K562 (cell line): ENCODE measurements around the gene ID2. TPM values are rescaled to one million over a fixed set of nuclear protein-coding genes. Genes with fewer than 3 reads are reported as not detected.

Experiments used
- E2F6 ChIP-seq, 2 experiments: IDR thresholded peaks; 2 replicates each; pipeline ENCODE4 v1.6.1; 2011; ENCODE audit warnings: borderline replicate concordance in 1 of 2, control low read depth in 1 of 2, low read depth in 1 of 2, low read length in 1 of 2, mild to moderate bottlenecking in 1 of 2, mixed read lengths in 1 of 2, moderate library complexity in 1 of 2; ENCODE audit not compliant: insufficient read depth in 1 of 2, insufficient read length in 1 of 2, poor library complexity in 1 of 2, severe bottlenecking in 1 of 2; ENCODE audit errors: extremely low read depth in 1 of 2
- FOSL1 ChIP-seq: fragments of 200-800 bp; sonication (Bioruptor generic); conservative IDR thresholded peaks from 2 replicates; pipeline ENCODE4 v1.6.1; 2016; ENCODE audit warnings: missing genetic modification characterization, missing compliant biosample characterization
- FOXA3 ChIP-seq, 2 experiments: fragments of 450-650 bp in 1 of 2; sonication (generic) in 1 of 2; formaldehyde crosslinking; IDR thresholded peaks in 1 of 2; conservative IDR thresholded peaks in 1 of 2; 2 replicates each; pipeline versions ENCODE4 v1.4.0 to v1.8.0; 2020 to 2022; ENCODE audit warnings: mild to moderate bottlenecking in 2 of 2, missing genetic modification reagents in 1 of 2
- FOXJ2 ChIP-seq: fragments of 200-800 bp; sonication (Bioruptor generic); IDR thresholded peaks from 2 replicates; pipeline ENCODE4 v1.6.1; 2016; ENCODE audit warnings: missing genetic modification characterization, missing compliant biosample characterization
- FOXM1 ChIP-seq, 2 experiments: fragments of 450-650 bp in 1 of 2; sonication (generic) in 1 of 2; formaldehyde crosslinking in 1 of 2; IDR thresholded peaks; 2 replicates each; pipeline versions ENCODE4 v1.6.1 to v1.9.0; 2017 to 2022; ENCODE audit warnings: low read depth in 2 of 2, mild to moderate bottlenecking in 2 of 2, missing genetic modification reagents in 1 of 2, moderate library complexity in 1 of 2
- NELFE ChIP-seq: IDR thresholded peaks from 2 replicates; pipeline ENCODE4 v1.6.1; 2011; ENCODE audit warnings: mild to moderate bottlenecking; ENCODE audit not compliant: insufficient read depth, insufficient read length
- NR3C1 ChIP-seq: sonication (generic); formaldehyde crosslinking; IDR thresholded peaks from 2 replicates; pipeline ENCODE4 v1.8.1; 2022; ENCODE audit warnings: missing genetic modification reagents
- PHB2 ChIP-seq: fragments of 450-650 bp; IDR thresholded peaks from 2 replicates; pipeline ENCODE4 v1.6.1; 2017; ENCODE audit warnings: low read depth
- POLR2G ChIP-seq: fragments of 200-400 bp; formaldehyde crosslinking; IDR thresholded peaks from 2 replicates; pipeline ENCODE4 v1.6.1; 2017; ENCODE audit warnings: low read depth, mild to moderate bottlenecking, antibody characterized with exemption, low read length, moderate library complexity
- PYGO2 ChIP-seq: fragments of 450-650 bp; IDR thresholded peaks from 2 replicates; pipeline ENCODE4 v1.6.1; 2016; ENCODE audit warnings: mild to moderate bottlenecking, missing genetic modification characterization, moderate library complexity, missing compliant biosample characterization
- RBBP5 ChIP-seq: fragments of 200-600 bp; sonication (generic); IDR thresholded peaks from 2 replicates; pipeline ENCODE4 v1.6.1; 2012; ENCODE audit warnings: borderline replicate concordance, mild to moderate bottlenecking, low read length, control low read depth, inconsistent platforms; ENCODE audit not compliant: insufficient read depth, poor library complexity, severe bottlenecking
- RFX5 ChIP-seq: IDR thresholded peaks from 2 replicates; pipeline ENCODE4 v1.6.1; 2011; ENCODE audit warnings: low read depth, mild to moderate bottlenecking, improper control_type of control experiment, low read length
- SMAD1 ChIP-seq: fragments of 150-350 bp; IDR thresholded peaks from 2 replicates; pipeline ENCODE4 v1.6.1; 2014; ENCODE audit warnings: low read length, low read depth; ENCODE audit not compliant: partially characterized antibody
- SMARCC2 ChIP-seq: fragments of 450-650 bp; IDR thresholded peaks from 2 replicates; pipeline ENCODE4 v1.6.1; 2017; ENCODE audit warnings: antibody characterized with exemption, moderate library complexity, mild to moderate bottlenecking, low read depth
- XRCC5 ChIP-seq: fragments of 200-400 bp; formaldehyde crosslinking; IDR thresholded peaks from 2 replicates; pipeline ENCODE4 v1.6.1; 2017; ENCODE audit warnings: low read depth, mild to moderate bottlenecking, low read length
- ZBTB1 ChIP-seq: sonication (generic); formaldehyde crosslinking; IDR thresholded peaks from 2 replicates; pipeline ENCODE4 v1.8.1; 2023; ENCODE audit warnings: missing genetic modification reagents, low read depth, mild to moderate bottlenecking, borderline replicate concordance
- ZBTB7A ChIP-seq: IDR thresholded peaks from 2 replicates; pipeline ENCODE4 v1.6.1; 2011; ENCODE audit warnings: low read depth, mild to moderate bottlenecking, low read length, moderate library complexity, borderline replicate concordance; ENCODE audit not compliant: control insufficient read depth
- polyA plus RNA-seq, 8 experiments: library from polyadenylated mRNA; depleted of rRNA in 4 of 8; stranded (reverse) in 5 of 8; unstranded in 3 of 8; fragments of >200 nt; fragmentation: Nextera tagmentation in 2 of 8; fragmentation: Illumina TruSeq in 1 of 8; extraction: Ambion mirVana in 2 of 8; extraction: Trizol in 1 of 8; gene quantifications; 2 replicates each; pipeline versions ENCODE4 v1.2.1 to v1.2.3, GENCODE V29; 2011 to 2014; ENCODE audit warnings: inconsistent platforms in 1 of 8, missing spikeins in 1 of 8
- total RNA-seq, 7 experiments: library from RNA; depleted of rRNA in 6 of 7; stranded (reverse); fragments of >200 nt in 6 of 7; fragmentation: Illumina TruSeq in 2 of 7; extraction: Trizol in 2 of 7; gene quantifications; 2 replicates each; pipeline versions ENCODE4 v1.2.1 to v1.2.3, GENCODE V29; 2011 to 2021; ENCODE audit warnings: low replicate concordance in 1 of 7
- TF ChIP-seq, protein P1 (sequence below): fragments of 250-450 bp; sonication (Bioruptor Pico); IDR thresholded peaks from 2 replicates; pipeline ENCODE4 v1.5.0; 2020; ENCODE audit warnings: mild to moderate bottlenecking, borderline replicate concordance
- TF ChIP-seq, protein P2 (sequence below): fragments of 450-650 bp; IDR thresholded peaks from 2 replicates; pipeline ENCODE4 v1.6.1; 2018; ENCODE audit not compliant: partially characterized antibody

Gene ID2
- total and polyA plus RNA-seq, 9 of the 15 experiments (the other 6 are each of a cell fraction or from before 2014, with no cell fraction given): 8.0 to 35.7 (median 16.6) TPM

GRCh38 chr2:8684878-8685696 lies 3.2 kb downstream of the ID2 start (continued):
- TF ChIP-seq, protein P1, sequence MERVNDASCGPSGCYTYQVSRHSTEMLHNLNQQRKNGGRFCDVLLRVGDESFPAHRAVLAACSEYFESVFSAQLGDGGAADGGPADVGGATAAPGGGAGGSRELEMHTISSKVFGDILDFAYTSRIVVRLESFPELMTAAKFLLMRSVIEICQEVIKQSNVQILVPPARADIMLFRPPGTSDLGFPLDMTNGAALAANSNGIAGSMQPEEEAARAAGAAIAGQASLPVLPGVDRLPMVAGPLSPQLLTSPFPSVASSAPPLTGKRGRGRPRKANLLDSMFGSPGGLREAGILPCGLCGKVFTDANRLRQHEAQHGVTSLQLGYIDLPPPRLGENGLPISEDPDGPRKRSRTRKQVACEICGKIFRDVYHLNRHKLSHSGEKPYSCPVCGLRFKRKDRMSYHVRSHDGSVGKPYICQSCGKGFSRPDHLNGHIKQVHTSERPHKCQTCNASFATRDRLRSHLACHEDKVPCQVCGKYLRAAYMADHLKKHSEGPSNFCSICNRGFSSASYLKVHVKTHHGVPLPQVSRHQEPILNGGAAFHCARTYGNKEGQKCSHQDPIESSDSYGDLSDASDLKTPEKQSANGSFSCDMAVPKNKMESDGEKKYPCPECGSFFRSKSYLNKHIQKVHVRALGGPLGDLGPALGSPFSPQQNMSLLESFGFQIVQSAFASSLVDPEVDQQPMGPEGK: no peak
- no peak for TF ChIP-seq SMAD1
- TF ChIP-seq POLR2G: peak; percentile 69
- TF ChIP-seq PHB2: no peak
- TF ChIP-seq PYGO2: no peak
- no peak for TF ChIP-seq NELFE
- TF ChIP-seq FOXA3 (CRISPR knock-in tag; conservative IDR thresholded peaks at IDR 0.05 in 1 of 2, IDR thresholded peaks at IDR 0.05 in 1 of 2): no peak
- peak; percentile 76 for TF ChIP-seq RBBP5
- TF ChIP-seq ZBTB7A: no peak
- TF ChIP-seq RFX5: no peak
- TF ChIP-seq FOXM1 (IDR thresholded peaks at IDR 0.05; ENCODE audit: low read depth): no peak
- TF ChIP-seq FOXM1 (CRISPR knock-in tag; IDR thresholded peaks at IDR 0.05; ENCODE audit: low read depth): no peak
- peak; percentile 63; the same call in 1 of the 2 replicates for TF ChIP-seq ZBTB1 (CRISPR knock-in tag)
- no peak for TF ChIP-seq FOXJ2 (tag)
- TF ChIP-seq SMARCC2: no peak
- TF ChIP-seq, protein P2, sequence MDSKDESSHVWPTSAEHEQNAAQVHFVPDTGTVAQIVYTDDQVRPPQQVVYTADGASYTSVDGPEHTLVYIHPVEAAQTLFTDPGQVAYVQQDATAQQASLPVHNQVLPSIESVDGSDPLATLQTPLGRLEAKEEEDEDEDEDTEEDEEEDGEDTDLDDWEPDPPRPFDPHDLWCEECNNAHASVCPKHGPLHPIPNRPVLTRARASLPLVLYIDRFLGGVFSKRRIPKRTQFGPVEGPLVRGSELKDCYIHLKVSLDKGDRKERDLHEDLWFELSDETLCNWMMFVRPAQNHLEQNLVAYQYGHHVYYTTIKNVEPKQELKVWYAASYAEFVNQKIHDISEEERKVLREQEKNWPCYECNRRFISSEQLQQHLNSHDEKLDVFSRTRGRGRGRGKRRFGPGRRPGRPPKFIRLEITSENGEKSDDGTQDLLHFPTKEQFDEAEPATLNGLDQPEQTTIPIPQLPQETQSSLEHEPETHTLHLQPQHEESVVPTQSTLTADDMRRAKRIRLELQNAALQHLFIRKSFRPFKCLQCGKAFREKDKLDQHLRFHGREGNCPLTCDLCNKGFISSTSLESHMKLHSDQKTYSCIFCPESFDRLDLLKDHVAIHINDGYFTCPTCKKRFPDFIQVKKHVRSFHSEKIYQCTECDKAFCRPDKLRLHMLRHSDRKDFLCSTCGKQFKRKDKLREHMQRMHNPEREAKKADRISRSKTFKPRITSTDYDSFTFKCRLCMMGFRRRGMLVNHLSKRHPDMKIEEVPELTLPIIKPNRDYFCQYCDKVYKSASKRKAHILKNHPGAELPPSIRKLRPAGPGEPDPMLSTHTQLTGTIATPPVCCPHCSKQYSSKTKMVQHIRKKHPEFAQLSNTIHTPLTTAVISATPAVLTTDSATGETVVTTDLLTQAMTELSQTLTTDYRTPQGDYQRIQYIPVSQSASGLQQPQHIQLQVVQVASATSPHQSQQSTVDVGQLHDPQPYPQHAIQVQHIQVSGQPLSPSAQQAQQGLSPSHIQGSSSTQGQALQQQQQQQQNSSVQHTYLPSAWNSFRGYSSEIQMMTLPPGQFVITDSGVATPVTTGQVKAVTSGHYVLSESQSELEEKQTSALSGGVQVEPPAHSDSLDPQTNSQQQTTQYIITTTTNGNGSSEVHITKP: no peak
- 0 out of 2 replicates have a peak, but pooled peaks have one; percentile 16 for TF ChIP-seq NR3C1 (CRISPR knock-in tag)
- TF ChIP-seq FOSL1 (tag): no peak
- peak; percentile 82 to 84 for TF ChIP-seq E2F6 (IDR thresholded peaks at IDR 0.05; ENCODE audit: borderline replicate concordance in 1 of 2, extremely low read depth in 1 of 2, insufficient read depth in 1 of 2, insufficient read length in 1 of 2, low read depth in 1 of 2, low read length in 1 of 2, poor library complexity in 1 of 2, severe bottlenecking in 1 of 2)
- TF ChIP-seq XRCC5: no peak
